HG03378 (cell line): ENCODE measurements around the gene MACROD2.

ENCODE experiments used
- ATAC-seq: cut with Tn5 transposase; IDR thresholded peaks from one replicate; pipeline ENCODE4 v1.9.1; 2021; ENCODE audit warnings: mild to moderate bottlenecking, moderate library complexity; ENCODE audit not compliant: unreplicated experiment

MACROD2 gene

GRCh38 chr20:15440049-15440820 is 1444.9 kb downstream of the MACROD2 start:
- ATAC-seq: no peak

DNA sequence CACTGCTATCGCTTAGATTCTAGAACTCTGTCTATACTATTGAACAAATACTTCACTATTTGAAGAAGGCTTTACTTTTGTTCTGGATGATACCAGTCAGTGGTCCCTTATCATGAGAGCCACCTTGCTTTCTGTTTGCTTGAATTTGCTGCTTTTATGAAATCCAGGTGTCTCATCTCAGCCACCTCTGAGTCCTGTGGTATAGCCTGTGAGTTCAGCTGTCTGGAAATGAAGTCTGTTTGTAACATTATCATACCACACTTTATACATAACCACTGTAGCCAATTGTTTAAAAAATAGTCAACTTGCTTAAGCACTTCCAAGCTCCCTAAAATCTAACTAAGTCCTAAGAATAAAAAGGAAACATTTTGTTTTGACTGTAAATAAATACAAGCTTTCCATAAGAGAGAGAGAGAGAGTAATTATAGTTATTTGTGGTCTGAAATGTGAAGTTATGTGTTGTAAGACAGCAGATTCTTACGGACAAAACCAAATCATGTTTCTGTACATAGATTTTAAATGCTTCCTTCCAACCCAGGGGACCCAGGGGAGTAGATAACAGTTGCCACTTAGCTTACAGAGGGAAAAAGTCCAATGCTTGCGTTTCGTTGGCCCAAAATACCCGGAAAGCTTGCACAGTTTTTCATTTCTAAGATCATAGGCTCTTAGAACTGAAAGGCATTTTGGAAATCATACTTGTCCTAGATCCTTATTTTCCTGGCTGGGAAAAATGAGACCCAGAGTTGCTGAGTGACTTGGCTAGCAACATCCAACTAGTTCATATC is 1449.9 kb downstream of the MACROD2 start:
- no peak for ATAC-seq

GRCh38 chr20:15446373-15446772 is 1451.1 kb downstream of the MACROD2 start:
- ATAC-seq: no peak

DNA sequence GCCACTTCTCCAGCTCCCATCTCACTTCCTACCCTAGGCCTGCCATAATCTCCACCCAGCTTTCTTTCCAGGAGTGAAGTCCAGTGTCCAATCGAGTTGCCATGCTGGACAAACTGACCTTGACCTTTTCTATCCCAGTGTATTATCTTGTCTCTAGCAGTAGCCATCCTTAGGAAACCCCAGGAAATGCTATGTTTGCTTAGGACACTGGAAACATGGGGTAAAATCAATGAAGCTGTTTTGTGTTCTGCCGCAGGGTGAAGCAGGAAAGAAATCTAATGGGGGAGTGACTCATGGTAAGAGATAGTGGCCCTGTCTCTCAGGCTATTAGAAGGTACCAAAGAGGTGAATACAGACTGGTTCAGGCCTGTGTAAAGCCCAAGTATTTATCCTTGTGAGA is 1452.2 kb downstream of the MACROD2 start:
- ATAC-seq: no peak

DNA sequence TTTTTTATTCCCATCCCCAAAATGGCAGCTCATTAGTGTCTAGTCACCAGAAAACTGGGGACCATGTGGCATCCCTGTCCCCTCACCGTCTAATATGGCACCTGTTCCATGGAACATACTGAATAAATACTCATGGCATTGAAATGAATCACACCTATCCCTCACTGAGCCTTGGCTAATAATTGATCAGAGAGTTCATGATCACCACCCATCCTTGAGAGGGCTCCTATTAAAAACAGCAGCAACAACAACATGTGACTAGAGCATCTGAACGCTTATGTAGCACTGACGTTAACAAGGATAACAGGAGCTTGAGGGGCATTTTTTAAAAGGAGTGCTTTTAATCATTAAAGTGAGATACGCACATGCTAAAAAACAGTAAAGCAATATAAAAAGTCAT is 1453.7 kb downstream of the MACROD2 start:
- ATAC-seq: no peak

GRCh38 chr20:15451241-15451640 is 1455.9 kb downstream of the MACROD2 start:
- ATAC-seq: no peak

DNA sequence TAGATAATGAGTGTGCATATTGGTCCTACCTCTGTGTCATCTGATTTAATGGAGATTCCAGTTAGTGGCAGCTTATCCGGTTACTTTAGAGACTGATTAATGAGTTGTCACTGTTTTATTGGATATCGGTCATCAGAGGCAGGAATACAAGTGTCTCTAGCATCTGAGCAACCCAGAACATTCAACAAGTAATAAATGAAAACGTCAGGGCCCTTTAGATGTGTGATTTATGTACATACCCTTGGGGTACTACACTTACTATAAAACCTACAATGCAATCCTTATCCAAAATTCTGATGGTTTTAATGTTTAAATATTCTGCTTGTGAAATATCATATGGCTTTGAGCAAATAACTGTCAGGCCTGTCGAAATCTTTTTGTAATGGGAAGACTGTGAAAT is 1460.0 kb downstream of the MACROD2 start:
- no peak for ATAC-seq

- ATAC-seq: no peak
Observed at GRCh38 chr20:15461938-15462337, 1466.6 kb downstream of the MACROD2 start.

- ATAC-seq: no peak
Observed at GRCh38 chr20:15475483-15475882, 1480.2 kb downstream of the MACROD2 start.

DNA sequence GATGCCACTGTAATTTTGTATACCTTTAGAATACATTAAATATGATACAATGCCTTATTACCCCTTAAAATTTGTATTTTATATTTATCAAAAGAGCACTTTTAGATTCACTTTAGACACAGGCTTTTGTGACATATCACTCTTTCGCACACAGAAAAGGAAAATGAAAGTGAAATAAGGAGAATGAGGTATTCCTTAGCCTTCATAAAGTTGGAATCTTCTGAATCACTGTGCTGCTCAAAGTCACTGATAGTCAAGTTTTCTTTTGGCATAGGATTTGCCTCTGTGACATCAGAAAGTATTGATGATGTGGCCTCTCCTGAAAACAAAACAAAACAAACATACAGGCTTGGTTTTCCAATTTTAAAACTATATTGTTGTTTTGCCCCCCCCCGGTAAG is 1480.9 kb downstream of the MACROD2 start:
- ATAC-seq: no peak

DNA sequence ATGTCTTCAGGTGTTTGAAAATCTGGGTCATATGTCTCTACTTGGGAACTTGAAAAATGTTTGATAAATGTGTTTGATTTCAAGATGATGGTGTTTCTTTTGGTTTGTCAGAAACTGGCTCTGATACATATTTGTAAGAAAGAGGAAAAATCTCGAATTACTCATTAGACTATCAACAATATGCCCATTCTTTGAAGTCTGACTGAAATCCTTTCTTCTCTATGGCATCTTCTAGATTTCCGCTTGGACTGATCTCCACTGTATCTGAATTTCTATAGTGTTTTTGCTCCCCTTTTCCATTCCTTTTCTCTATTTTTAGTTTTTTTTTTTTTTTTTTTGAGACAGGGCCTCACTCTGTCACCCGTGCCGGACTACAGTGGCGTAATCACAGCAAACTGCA is 1481.5 kb downstream of the MACROD2 start:
- no peak for ATAC-seq

DNA sequence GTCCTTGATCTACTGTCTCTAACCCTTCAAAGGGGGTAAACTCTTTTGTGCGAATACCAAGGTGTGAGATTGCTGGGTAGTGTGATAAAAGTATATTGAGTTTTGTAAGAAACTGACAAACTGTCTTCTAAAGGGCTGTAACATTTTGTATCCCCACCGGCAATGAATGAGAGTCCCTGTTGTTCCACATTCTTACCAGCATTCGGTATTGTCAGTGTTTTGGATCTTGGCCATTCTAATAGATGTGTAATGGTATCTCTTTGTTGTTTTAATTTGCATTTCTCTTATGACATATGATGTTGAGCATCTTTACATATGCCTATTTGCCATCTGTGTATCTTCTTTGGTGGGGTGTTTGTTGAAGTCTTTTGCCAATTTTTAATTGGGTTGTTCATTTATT is 1487.2 kb downstream of the MACROD2 start:
- ATAC-seq: no peak

- no peak for ATAC-seq
Observed at GRCh38 chr20:15485519-15485918, 1490.2 kb downstream of the MACROD2 start.

- no peak for ATAC-seq
Observed at GRCh38 chr20:15487030-15487429, 1491.7 kb downstream of the MACROD2 start.

DNA sequence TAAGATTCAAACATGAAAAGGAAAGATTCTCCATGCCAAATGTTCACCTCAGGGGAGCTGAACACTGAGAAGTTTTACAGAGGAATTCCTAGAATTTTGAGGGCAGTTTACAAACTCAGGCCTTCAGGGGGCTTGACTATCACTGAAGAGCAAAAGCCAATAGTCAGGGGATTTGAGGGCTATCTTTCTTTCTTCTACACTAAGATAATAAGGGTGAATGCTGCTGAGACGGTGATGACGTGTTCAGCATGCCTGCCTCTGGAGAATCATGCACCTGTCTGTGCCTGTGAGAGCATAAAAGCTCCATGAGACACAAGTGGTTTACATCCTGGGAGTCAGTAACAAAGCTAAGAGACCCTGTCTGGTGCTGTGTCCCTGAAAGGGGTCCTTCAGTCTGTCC is 1492.4 kb downstream of the MACROD2 start:
- ATAC-seq: no peak

DNA sequence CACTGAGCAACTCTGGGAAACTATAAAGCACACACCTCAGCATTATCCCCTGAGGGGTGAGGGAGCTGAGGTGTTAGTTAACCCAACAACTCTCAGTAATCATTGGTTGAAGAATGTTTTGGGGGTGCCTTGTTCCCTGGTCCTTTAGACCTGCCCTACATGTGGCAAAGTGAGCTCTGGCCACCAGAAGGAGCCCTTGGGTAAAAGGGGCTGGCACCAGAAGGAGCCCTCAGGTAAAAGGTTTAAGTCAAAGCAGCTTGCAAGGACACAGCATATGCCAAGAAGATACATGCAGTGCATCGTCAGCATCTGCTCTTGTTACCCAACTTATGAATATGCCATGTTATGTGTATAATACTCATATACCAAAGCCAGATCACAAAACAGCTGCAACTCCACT is 1496.3 kb downstream of the MACROD2 start:
- ATAC-seq: no peak

DNA sequence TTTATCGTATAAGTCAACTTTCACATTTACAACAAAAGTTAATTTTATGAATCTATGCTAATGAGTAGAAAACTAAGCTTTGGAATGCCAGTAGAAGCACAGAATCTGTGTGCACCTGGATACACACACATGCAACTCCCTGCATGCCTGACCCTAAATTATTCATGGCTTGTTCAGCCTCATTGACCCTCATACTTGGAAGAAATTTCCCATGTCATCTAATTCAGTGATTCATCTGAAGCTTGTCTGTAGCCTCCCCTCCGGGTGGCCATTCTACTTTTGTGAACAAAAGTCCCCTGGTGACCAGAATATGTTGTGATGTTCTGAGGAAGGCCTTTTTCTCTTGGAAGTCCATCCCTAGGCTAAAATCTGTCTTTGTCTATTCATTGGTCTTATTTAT is 1499.5 kb downstream of the MACROD2 start:
- no peak for ATAC-seq

DNA sequence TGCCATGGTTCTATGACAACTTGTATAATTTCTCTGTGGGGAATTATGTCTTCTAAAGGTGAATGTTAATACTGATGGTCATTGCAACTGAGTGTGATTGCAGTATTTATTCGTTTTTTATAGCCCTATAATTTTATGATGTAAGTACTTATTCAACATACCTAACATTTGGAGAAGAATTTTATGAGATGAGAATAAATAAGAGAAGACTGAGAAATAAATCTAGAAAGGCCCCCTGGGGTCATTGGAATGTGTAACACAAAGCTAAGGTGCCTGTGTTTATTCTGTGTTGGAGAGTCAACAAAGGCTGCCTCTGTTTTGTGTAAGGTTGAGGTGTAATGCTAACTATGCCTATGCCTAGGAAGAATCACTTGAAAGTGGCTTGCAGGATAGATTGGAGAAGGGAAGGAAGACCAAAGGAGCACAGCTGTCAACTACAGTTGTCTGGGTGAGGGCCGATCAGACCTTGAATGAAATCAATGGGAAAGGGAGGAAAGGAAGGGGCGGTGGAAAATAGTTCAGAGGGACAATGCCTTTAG is 1501.3 kb downstream of the MACROD2 start:
- ATAC-seq: no peak

GRCh38 chr20:15498926-15499325 is 1503.6 kb downstream of the MACROD2 start:
- ATAC-seq: no peak

GRCh38 chr20:15506311-15506710 is 1511.0 kb downstream of the MACROD2 start:
- no peak for ATAC-seq

DNA sequence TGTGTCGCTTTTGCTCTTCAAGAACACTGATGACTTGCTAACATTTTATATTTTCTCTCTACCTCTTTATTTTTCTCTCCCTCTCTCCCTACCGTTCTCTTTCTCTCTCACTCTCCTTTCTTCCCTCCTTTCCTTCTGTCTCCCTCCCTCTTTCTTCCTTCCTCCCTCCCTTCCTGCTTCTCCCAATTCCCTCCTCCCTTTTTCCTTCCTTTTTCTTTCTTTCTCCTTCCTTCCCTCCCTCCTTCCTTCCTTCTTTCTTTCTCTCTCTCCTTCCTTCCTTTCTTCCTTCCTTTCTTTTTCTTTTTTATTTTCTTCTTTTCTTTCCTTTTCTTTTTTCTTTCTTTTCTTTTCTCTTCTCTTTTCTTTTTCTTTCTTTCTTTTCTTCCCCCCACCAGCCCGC is 1511.8 kb downstream of the MACROD2 start:
- ATAC-seq: no peak

DNA sequence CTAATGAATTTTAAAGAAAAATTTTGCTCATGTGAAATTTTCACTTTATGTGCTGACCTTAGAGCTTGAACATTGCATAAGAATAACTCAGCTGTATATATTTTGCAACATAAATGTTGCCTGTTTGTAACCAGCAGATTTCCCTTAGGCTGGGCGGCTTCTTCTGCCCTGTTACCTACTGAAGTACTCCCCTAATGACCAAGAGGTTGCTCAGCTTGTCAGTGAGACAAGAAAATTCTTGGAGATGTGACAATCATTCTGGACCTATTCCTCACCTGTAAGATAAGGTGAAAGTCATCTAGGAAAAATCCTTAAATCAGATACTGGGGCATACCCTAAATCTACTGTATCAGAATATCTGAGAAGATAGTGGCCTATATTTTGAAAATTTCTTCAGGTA is 1516.2 kb downstream of the MACROD2 start:
- ATAC-seq: no peak
